Adrenal gland (tissue), 19 donors: ENCODE measurements around the gene CPNE4. TPM values are rescaled to one million over a fixed set of nuclear protein-coding genes. Genes with fewer than 3 reads are reported as not detected.
A peak's percentile ranks its signal among the peaks of the same experiment; 100 is the strongest.

Source experiments
- DNase-seq, 7 donors: peaks; one replicate each; pipeline ENCODE4 v3.0.0-alpha.2; 2019 to 2020
- H3K27ac ChIP-seq, 5 donors: fragments of 200-600 bp; sonication (generic) in 4 of 5; 1 replicate in 3 of 5; 2 replicates in 2 of 5; pipeline versions ENCODE4 v1.5.1 to v1.8.0; 2016 to 2020; ENCODE audit warnings: mild to moderate bottlenecking in 1 of 5
- H3K27me3 ChIP-seq: fragments of 200-600 bp; 2 replicates; pipeline ENCODE4 v1.8.0; 2021
- H3K36me3 ChIP-seq, 2 donors: fragments of 200-600 bp; replicated peaks in 1 of 2; 1 replicate in 1 of 2; 2 replicates in 1 of 2; pipeline versions ENCODE4 v1.5.1 to v1.8.0; 2018 to 2022
- H3K4me1 ChIP-seq, 2 donors: fragments of 200-600 bp; replicated peaks in 1 of 2; 1 replicate in 1 of 2; 2 replicates in 1 of 2; pipeline versions ENCODE4 v1.5.1 to v1.8.0; 2018 to 2021
- H3K4me3 ChIP-seq, 4 donors: fragments of 200-600 bp; sonication (generic) in 3 of 4; one replicate each; pipeline ENCODE4 v1.5.1; 2016 to 2018
- H3K9me3 ChIP-seq, 3 donors: fragments of 200-600 bp; sonication (generic) in 1 of 3; replicated peaks in 1 of 3; 1 replicate in 2 of 3; 2 replicates in 1 of 3; pipeline versions ENCODE4 v1.5.1 to v1.8.0; 2016 to 2021
- POLR2A ChIP-seq, 2 donors: fragments of 450-650 bp; IDR thresholded peaks; one replicate each; pipeline ENCODE4 v1.6.1; 2017; ENCODE audit warnings: antibody characterized with exemption in 2 of 2, mild to moderate bottlenecking in 2 of 2, moderate library complexity in 1 of 2
- WGBS, 4 donors: extraction: QIAGEN DNeasy Blood & Tissue Kit in 2 of 4; methylation state at CpG; one replicate each; pipeline versions ENCODE4 v1.1.5 to v1.1.7; 2013 to 2017; 5-methylcytosine and 5-hydroxymethylcytosine counted together
- intact Hi-C, 2 donors: fragments of 100-400 bp; cut with DNase I; formaldehyde crosslinking; loops; one replicate each; pipeline versions ENCODE4 v1.14.1 to v1.15.0; 2022 to 2023
- long read RNA-seq, 10 donors: library from polyadenylated mRNA in 3 of 10; unstranded in 2 of 10; stranded (forward) in 1 of 10; transcript quantifications; one replicate each; pipeline ENCODE4 v2.0.0 and lab custom pipeline, GENCODE V29; 2021 to 2026
- polyA plus RNA-seq, 3 donors: library from polyadenylated mRNA; stranded (reverse); fragments of 200-250 nt in 2 of 3; fragments of 350-450 nt in 1 of 3; fragmentation: Illumina TruSeq in 1 of 3; extraction: RNeasy Lipid Tissue Mini Kit (QIAGEN cat#74804) in 1 of 3; gene quantifications; one replicate each; pipeline ENCODE4 v1.2.3, GENCODE V29; 2013 to 2014
- total RNA-seq, 9 donors: library from RNA; depleted of rRNA in 4 of 9; stranded (reverse); fragments of >200 nt in 4 of 9; fragments of 120-200 nt in 1 of 9; fragmentation: NEBNext Ultra II Directional in 1 of 9; extraction: Animal tissue kit (Norgen Biotek cat#: 25700) in 1 of 9; gene quantifications; one replicate each; pipeline versions ENCODE4 v1.1.0 to v1.2.4, GENCODE V29; 2013 to 2023
- TF ChIP-seq, protein P1 (sequence below), 6 experiments: fragments of 450-650 bp in 4 of 6; fragments of 200-600 bp in 2 of 6; sonication (generic) in 1 of 6; IDR thresholded peaks; 1 replicate in 5 of 6; 2 replicates in 1 of 6; pipeline versions ENCODE4 v1.5.1 to v1.8.0; 2016 to 2021; ENCODE audit warnings: antibody characterized with exemption in 6 of 6, mild to moderate bottlenecking in 2 of 6, moderate library complexity in 1 of 6
- donor health status: healthy with polysubstance abuse.
- donor health status: Bipolar disorder and iron deficiency.
- donor health status: DM: yes; HTN: yes; CAD: no.
- donor health status: DM: no; HTN: no; CAD: no.
- donor health status: DM: no; HTN: no; CAD: no.
- donor health status: DM: yes; HTN: yes; CAD: no.

CPNE4 gene
- total RNA-seq: 1 to 10 TPM in 3 of 9 donors, under 1 TPM in 6; 0.11 to 7.5 (median 0.54) TPM
- polyA plus RNA-seq: under 1 TPM; 0.34 to 0.95 (median 0.64) TPM
- long read RNA-seq, donor 1: 0 reads
- long read RNA-seq, donor 2: 0 reads
- long read RNA-seq, donor 3: 0 reads
- long read RNA-seq, donor 4, partial matches to known transcripts: 0 of 1 reads
- long read RNA-seq, donor 4, other reads (novel, unspliced or antisense): 1 of 1 reads
- long read RNA-seq, donor 5: 0 reads
- long read RNA-seq, donor 6, partial matches to known transcripts: 0 of 1 reads
- long read RNA-seq, donor 6, other reads (novel, unspliced or antisense): 1 of 1 reads
- long read RNA-seq, donor 7: 0 reads
- long read RNA-seq, donor 8: 0 reads
- long read RNA-seq, donor 9: 0 reads
- long read RNA-seq, donor 10: 0 reads

GRCh38 chr3:132034486-132035464, at the start of gene CPNE4:
Gene CPNE4, minus strand, starts transcription at chr3:132035014.
- intact Hi-C loops: loop anchor here in 1 of 2 donors (10.0 kb wide), 1 partner anchor 150 kb away; no protein-coding TSS in a partner anchor
- Histone ChIP-seq H3K27ac (no peak within 1 kb of the TSS), H3K4me3 (peak within 1 kb of the TSS in 1 of 4 donors; percentile 30), H3K27me3 (peaks cover 25% of the 10 kb centered on the region), H3K36me3 (no peaks in the 10 kb centered on the region), H3K4me1 (no peaks in the 10 kb centered on the region), H3K9me3 (no peaks in the 10 kb centered on the region)
- TF ChIP-seq POLR2A (IDR thresholded peaks at IDR 0.05): no peak
- TF ChIP-seq, protein P1, sequence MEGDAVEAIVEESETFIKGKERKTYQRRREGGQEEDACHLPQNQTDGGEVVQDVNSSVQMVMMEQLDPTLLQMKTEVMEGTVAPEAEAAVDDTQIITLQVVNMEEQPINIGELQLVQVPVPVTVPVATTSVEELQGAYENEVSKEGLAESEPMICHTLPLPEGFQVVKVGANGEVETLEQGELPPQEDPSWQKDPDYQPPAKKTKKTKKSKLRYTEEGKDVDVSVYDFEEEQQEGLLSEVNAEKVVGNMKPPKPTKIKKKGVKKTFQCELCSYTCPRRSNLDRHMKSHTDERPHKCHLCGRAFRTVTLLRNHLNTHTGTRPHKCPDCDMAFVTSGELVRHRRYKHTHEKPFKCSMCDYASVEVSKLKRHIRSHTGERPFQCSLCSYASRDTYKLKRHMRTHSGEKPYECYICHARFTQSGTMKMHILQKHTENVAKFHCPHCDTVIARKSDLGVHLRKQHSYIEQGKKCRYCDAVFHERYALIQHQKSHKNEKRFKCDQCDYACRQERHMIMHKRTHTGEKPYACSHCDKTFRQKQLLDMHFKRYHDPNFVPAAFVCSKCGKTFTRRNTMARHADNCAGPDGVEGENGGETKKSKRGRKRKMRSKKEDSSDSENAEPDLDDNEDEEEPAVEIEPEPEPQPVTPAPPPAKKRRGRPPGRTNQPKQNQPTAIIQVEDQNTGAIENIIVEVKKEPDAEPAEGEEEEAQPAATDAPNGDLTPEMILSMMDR (IDR thresholded peaks at IDR 0.05): peak; percentile 51 to 79 (median 69)
- DNase-seq: peak; percentile 78 to 93 (median 89)
- WGBS, 4 donors: 5 to 7% (median 6%) methylated on average over 40 to 49 of the region's 49 CpGs

DNA sequence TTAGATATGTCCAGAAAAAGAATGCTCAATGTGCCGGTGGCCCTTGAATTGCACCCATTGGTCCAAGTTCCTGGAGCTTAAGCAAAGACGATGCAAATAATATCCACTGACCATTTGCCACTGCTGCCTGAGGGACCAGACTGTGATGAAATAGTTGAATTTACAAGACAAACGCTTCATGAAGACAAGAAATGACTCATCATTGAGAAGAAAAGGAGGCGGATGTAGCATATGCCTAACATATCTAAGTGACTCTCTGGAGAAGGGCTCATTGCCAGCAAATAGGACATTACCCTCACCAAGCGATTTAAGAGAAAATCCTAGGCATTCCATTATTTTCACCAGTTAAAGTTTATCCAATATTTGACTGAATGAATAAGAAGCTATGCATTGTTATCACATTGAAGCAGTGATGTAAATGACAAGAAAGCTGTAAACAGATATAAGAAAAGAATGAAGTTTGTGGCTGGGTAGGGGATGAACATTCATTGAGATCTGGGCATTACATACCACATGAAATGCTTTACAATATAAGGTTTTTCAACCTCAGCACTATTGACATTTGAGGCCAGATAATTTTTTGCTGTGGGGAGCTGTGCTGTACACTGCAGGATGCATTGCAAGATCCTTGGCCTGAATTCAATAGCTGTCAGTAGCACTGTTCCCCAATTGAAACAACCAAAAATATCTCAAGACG, 48.9 kb upstream of the CPNE4 start:
- no peak overlapping the region for H3K27ac ChIP-seq
- intact Hi-C loops: no loop called here
- H3K9me3 ChIP-seq: no peaks in the 10 kb centered on the region
- DNase-seq: no peak
- TF ChIP-seq, protein P1 (IDR thresholded peaks at IDR 0.05): no peak
- no peak for TF ChIP-seq POLR2A (IDR thresholded peaks at IDR 0.05)
- H3K4me3 ChIP-seq: no peak overlapping the region
- H3K36me3 ChIP-seq: no peaks in the 10 kb centered on the region
- 60 to 71% (median 70%) methylated on average over 6 of the region's 6 CpGs for WGBS, 4 donors
- H3K4me1 ChIP-seq: no peaks in the 10 kb centered on the region
- H3K27me3 ChIP-seq: no peaks in the 10 kb centered on the region

DNA sequence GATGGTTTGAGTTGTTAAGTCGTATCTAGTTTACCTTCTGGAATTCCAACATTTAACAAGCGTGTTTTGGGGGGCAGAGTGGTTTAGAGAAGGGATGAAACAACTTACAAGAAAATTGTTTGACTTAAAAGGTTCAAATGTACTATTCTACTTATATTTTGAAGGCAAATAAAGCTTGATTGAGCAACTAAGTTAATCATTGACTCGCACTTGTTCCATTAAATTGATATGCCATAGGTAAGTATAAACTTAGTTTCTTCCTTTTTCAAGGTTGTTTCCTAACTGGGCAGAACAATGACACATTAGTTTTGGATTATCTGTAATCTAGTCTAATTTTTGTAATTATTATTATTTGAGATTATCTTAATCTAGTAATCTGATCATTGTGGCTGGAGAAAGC, 48.3 kb upstream of the CPNE4 start:
- no peak for TF ChIP-seq POLR2A (IDR thresholded peaks at IDR 0.05)
- TF ChIP-seq, protein P1 (IDR thresholded peaks at IDR 0.05): no peak
- no peak overlapping the region for H3K27ac ChIP-seq
- no peaks in the 10 kb centered on the region for H3K4me1 ChIP-seq
- no peaks in the 10 kb centered on the region for H3K36me3 ChIP-seq
- intact Hi-C loops: no loop called here
- H3K27me3 ChIP-seq: no peaks in the 10 kb centered on the region
- no peak overlapping the region for H3K4me3 ChIP-seq
- DNase-seq: no peak
- 68 to 80% (median 76%) methylated on average over 3 of the region's 3 CpGs for WGBS, 4 donors
- H3K9me3 ChIP-seq: no peaks in the 10 kb centered on the region
